IMR-90 (cell line): ENCODE data around the gene UBXN6. TPM values are rescaled to one million over a fixed set of nuclear protein-coding genes. Genes with fewer than 3 reads are reported as not detected.

Source experiments
- ATAC-seq: fragments of 200-7000 bp; cut with Tn5 transposase; 2 replicates; pipeline ENCODE4 v1.9.1; 2020; ENCODE audit warnings: low read depth, mild to moderate bottlenecking, moderate library complexity
- BruUV-seq: library from RNA; stranded (reverse); fragments of 400-500 nt; replicated peaks from 2 replicates; lab custom pipeline; 2021; lab: Mats Ljungman, UMichigan
- CTCF ChIA-PET: fragments of 300-600 bp; formaldehyde crosslinking; extraction: SDS; loops from one replicate; lab custom pipeline; 2021; ENCODE audit warnings: antibody characterized with exemption; lab: Yijun Ruan, JAX
- POLR2A ChIA-PET: fragments of 300-600 bp; sonication (Branson Sonifier 250); formaldehyde crosslinking; loops from one replicate; lab custom pipeline; 2022; ENCODE audit warnings: antibody characterized with exemption; ENCODE audit not compliant: unreplicated experiment; lab: Charles Lee
- DNase-seq: peaks from one replicate; pipeline ENCODE4 v3.0.0; 2013
- H2AFZ ChIP-seq: replicated peaks from 2 replicates; pipeline ENCODE3; 2013; ENCODE audit warnings: low read length, mild to moderate bottlenecking; ENCODE audit not compliant: poor library complexity
- H2AK5ac ChIP-seq: 2 replicates; pipeline ENCODE4 v1.6.1; 2013; ENCODE audit warnings: low read depth, low read length, inconsistent platforms
- H2AK9ac ChIP-seq: replicated peaks from 2 replicates; pipeline ENCODE3; 2013; ENCODE audit warnings: mild to moderate bottlenecking, low read depth, low read length, moderate library complexity; ENCODE audit not compliant: poor library complexity
- H2BK120ac ChIP-seq: 2 replicates; pipeline ENCODE4 v1.6.1; 2013; ENCODE audit warnings: low read depth, low read length, inconsistent platforms
- H2BK15ac ChIP-seq: 3 replicates; pipeline ENCODE4 v1.6.1; 2013; ENCODE audit warnings: low read depth, low read length, inconsistent platforms
- H2BK20ac ChIP-seq: 2 replicates; pipeline ENCODE4 v1.6.1; 2013; ENCODE audit warnings: low read depth, mild to moderate bottlenecking, inconsistent platforms, low read length, moderate library complexity
- H2BK5ac ChIP-seq: 2 replicates; pipeline ENCODE4 v1.6.1; 2013; ENCODE audit warnings: mild to moderate bottlenecking, low read depth, low read length, inconsistent platforms; ENCODE audit not compliant: poor library complexity, severe bottlenecking
- H3K14ac ChIP-seq: replicated peaks from 2 replicates; pipeline ENCODE4 v1.6.1; 2013; ENCODE audit warnings: low read depth, low read length, inconsistent platforms
- H3K18ac ChIP-seq: 2 replicates; pipeline ENCODE4 v1.6.1; 2013; ENCODE audit warnings: low read depth, low read length, control low read depth
- H3K23ac ChIP-seq: 2 replicates; pipeline ENCODE4 v1.6.1; 2013; ENCODE audit warnings: low read depth, low read length, inconsistent platforms
- H3K27ac ChIP-seq: 2 replicates; pipeline ENCODE4 v1.5.1; 2013; ENCODE audit warnings: mild to moderate bottlenecking, control low read depth, low read length; ENCODE audit not compliant: insufficient read depth
- H3K27me3 ChIP-seq: 2 replicates; pipeline ENCODE4 v1.6.1; 2013; ENCODE audit warnings: low read length; ENCODE audit not compliant: control insufficient read depth, insufficient read depth
- H3K36me3 ChIP-seq: 2 replicates; pipeline ENCODE4 v1.6.1; 2013; ENCODE audit warnings: low read length, mixed read lengths; ENCODE audit not compliant: control insufficient read depth, insufficient read depth
- H3K4ac ChIP-seq: 2 replicates; pipeline ENCODE4 v1.6.1; 2013; ENCODE audit warnings: low read depth, low read length, inconsistent platforms
- H3K4me1 ChIP-seq: 2 replicates; pipeline ENCODE4 v1.6.1; 2013; ENCODE audit warnings: low read length, mixed read lengths; ENCODE audit not compliant: control insufficient read depth, insufficient read depth
- H3K4me2 ChIP-seq: 2 replicates; pipeline ENCODE4 v1.6.1; 2013; ENCODE audit warnings: low read depth, mild to moderate bottlenecking, control low read depth, low read length, moderate library complexity
- H3K4me3 ChIP-seq: 2 replicates; pipeline ENCODE4 v1.5.1; 2013; ENCODE audit warnings: low read depth, mild to moderate bottlenecking, control low read depth, low read length, moderate library complexity; ENCODE audit not compliant: insufficient read depth
- H3K56ac ChIP-seq: 2 replicates; pipeline ENCODE4 v1.6.1; 2013; ENCODE audit warnings: low read length, inconsistent platforms; ENCODE audit not compliant: insufficient read depth; ENCODE audit errors: extremely low read depth
- H3K79me1 ChIP-seq, 2 experiments: 2 replicates each; pipeline ENCODE4 v1.6.1; 2013; ENCODE audit warnings: low read length in 2 of 2, inconsistent platforms in 1 of 2, low read depth in 1 of 2
- H3K9ac ChIP-seq: 2 replicates; pipeline ENCODE4 v1.6.1; 2013; ENCODE audit warnings: low read depth, low read length, control low read depth
- H3K9me1 ChIP-seq: 2 replicates; pipeline ENCODE4 v1.6.1; 2013; ENCODE audit warnings: low read length, inconsistent platforms; ENCODE audit not compliant: insufficient read depth
- H3K9me3 ChIP-seq: 2 replicates; pipeline ENCODE4 v1.6.1; 2013; ENCODE audit warnings: low read length; ENCODE audit not compliant: control insufficient read depth, insufficient read depth
- H4K20me1 ChIP-seq: 2 replicates; pipeline ENCODE4 v1.6.1; 2013; ENCODE audit warnings: low read length, inconsistent platforms; ENCODE audit not compliant: insufficient read depth
- H4K5ac ChIP-seq: 2 replicates; pipeline ENCODE4 v1.6.1; 2013; ENCODE audit warnings: mild to moderate bottlenecking, low read depth, low read length, control low read depth
- H4K8ac ChIP-seq, 2 experiments: 2 replicates each; pipeline ENCODE4 v1.6.1; 2013; ENCODE audit warnings: low read depth in 2 of 2, low read length in 2 of 2, control low read depth in 1 of 2, inconsistent platforms in 1 of 2
- H4K91ac ChIP-seq: 2 replicates; pipeline ENCODE4 v1.6.1; 2013; ENCODE audit warnings: low read depth, low read length, inconsistent platforms; ENCODE audit not compliant: insufficient read depth
- BHLHE40 ChIP-seq: fragments of 150-350 bp; IDR thresholded peaks from 2 replicates; pipeline ENCODE4 v1.6.1; 2016; ENCODE audit warnings: mild to moderate bottlenecking, low read depth, low read length
- CEBPB ChIP-seq: IDR thresholded peaks from 2 replicates; pipeline ENCODE4 v1.6.1; 2012; ENCODE audit warnings: low read depth, low read length, improper control_type of control experiment
- MAFK ChIP-seq: IDR thresholded peaks from 2 replicates; pipeline ENCODE4 v1.6.1; 2012; ENCODE audit warnings: low read depth, low read length, improper control_type of control experiment
- MAZ ChIP-seq: IDR thresholded peaks from 2 replicates; pipeline ENCODE4 v1.6.1; 2012; ENCODE audit warnings: low read depth, mild to moderate bottlenecking, low read length, improper control_type of control experiment, moderate library complexity, borderline replicate concordance
- RCOR1 ChIP-seq: IDR thresholded peaks from 2 replicates; pipeline ENCODE4 v1.6.1; 2012; ENCODE audit warnings: mild to moderate bottlenecking, low read length, improper control_type of control experiment; ENCODE audit not compliant: insufficient replicate concordance
- RFX5 ChIP-seq: IDR thresholded peaks from 2 replicates; pipeline ENCODE4 v1.8.0; 2012; ENCODE audit warnings: low read depth, mild to moderate bottlenecking, low read length, moderate library complexity
- SMC3 ChIP-seq: fragments of 150-350 bp; IDR thresholded peaks from 2 replicates; pipeline ENCODE4 v1.6.1; 2016; ENCODE audit warnings: low read depth, mild to moderate bottlenecking, antibody characterized with exemption, low read length, moderate library complexity
- WGBS, 2 experiments: methylation state at CpG; one replicate each; pipeline versions ENCODE4 v1.1.5 to v1.1.7; 2013; ENCODE audit warnings: missing lambda C conversion rate in 2 of 2; ENCODE audit not compliant: insufficient read length in 1 of 2; ENCODE audit errors: extremely low coverage in 2 of 2; 5-methylcytosine and 5-hydroxymethylcytosine counted together
- dilution Hi-C: fragments of 300-500 bp; cut with HindIII; formaldehyde crosslinking; loops from one replicate; pipeline ENCODE4 v1.14.3; 2018; ENCODE audit warnings: low sequenced_read_pairs; ENCODE audit not compliant: unreplicated experiment
- in situ Hi-C: fragments of 300-500 bp; cut with MboI; formaldehyde crosslinking; loops from 3 replicates; pipeline ENCODE4 v1.14.3; 2019; ENCODE audit warnings: low sequenced_read_pairs, inconsistent platforms, mixed read lengths
- intact Hi-C: fragments of 100-400 bp; cut with micrococcal nuclease; formaldehyde crosslinking; loops from 2 replicates; pipeline ENCODE4 v1.10.0; 2022
- polyA plus RNA-seq, 3 experiments: library from polyadenylated mRNA; depleted of rRNA; stranded (reverse); fragments of >200 nt; gene quantifications; 2 replicates each; pipeline ENCODE4 v1.2.3, GENCODE V29; 2012; ENCODE audit warnings: low replicate concordance in 1 of 3
- total RNA-seq: library from RNA; depleted of rRNA; stranded (reverse); fragments of >200 nt; gene quantifications from 2 replicates; pipeline ENCODE4 v1.2.3, GENCODE V29; 2012
- TF ChIP-seq, protein P1 (sequence below): conservative IDR thresholded peaks from 2 replicates; pipeline ENCODE4 v1.5.1; 2012; ENCODE audit warnings: mild to moderate bottlenecking, low read depth, low read length, improper control_type of control experiment
- TF ChIP-seq, protein P2 (sequence below): fragments of 150-350 bp; IDR thresholded peaks from 2 replicates; pipeline ENCODE4 v1.6.1; 2017; ENCODE audit warnings: mild to moderate bottlenecking, antibody characterized with exemption, low read length, low read depth

The UBXN6 gene
- total and polyA plus RNA-seq, 2 of the 4 experiments (the other 2 are of a cell fraction), result 84.2 to 86.5 TPM

DNA sequence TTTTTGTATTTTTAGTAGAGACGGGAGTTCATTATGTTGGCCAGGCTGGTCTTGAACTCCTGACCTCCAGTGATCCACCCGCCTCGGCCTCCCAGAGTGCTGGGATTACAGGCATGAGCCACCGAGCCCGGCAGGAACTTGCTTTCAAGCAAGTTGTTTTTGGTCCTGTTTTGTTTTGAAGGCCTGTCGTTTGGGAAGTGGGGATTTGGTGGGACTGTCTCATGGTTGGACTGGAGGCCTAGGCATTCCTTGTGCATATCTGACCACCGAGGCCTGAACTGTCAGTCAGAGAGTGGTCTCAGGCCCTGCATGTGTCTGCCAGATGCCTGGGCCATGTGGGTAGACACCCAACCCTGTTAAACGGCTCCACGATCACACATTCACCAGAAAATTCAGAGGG lies 26.3 kb downstream of the UBXN6 start (continued):
- no peak for TF ChIP-seq MAZ

DNA sequence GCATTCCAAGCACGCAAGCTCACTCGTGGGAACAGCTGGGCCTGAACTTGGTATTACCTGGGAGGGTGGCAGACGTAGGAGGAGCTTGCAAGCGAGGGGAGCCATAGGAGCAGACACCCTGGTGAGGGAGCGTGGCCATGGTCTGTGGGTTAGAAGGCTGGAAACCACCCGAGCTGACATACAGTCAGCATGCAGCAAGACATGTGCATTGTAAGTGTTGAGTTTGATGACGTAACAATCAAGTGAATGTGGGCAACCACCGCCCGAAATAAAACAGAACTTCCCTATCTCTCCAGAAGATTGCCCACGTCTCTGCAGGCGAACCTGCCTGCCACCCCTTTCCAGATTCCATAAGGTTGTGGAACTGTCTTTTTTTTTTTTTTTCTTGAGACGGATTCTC lies 26.8 kb downstream of the UBXN6 start:
- H2AK5ac ChIP-seq, result no peak overlapping the region
- H3K18ac ChIP-seq, result no peak overlapping the region
- BruUV-seq, result no TSS peak
- ATAC-seq, result no peak
- H4K5ac ChIP-seq, result no peak overlapping the region
- in situ Hi-C loops (no loop called here), dilution Hi-C loops (no loop called here), intact Hi-C loops (no loop called here)
- no peak overlapping the region for H3K4ac ChIP-seq
- no peaks in the 10 kb centered on the region for H3K9me3 ChIP-seq
- ChIA-PET POLR2A (no interaction called here), CTCF (no interaction called here)
- H3K4me2 ChIP-seq, result no peak overlapping the region
- H4K91ac ChIP-seq, result no peak overlapping the region
- H2BK120ac ChIP-seq, result no peak overlapping the region
- no peaks in the 10 kb centered on the region for H3K27me3 ChIP-seq
- no peak overlapping the region for H3K9ac ChIP-seq
- H3K23ac ChIP-seq, result no peak overlapping the region
- H2AK9ac ChIP-seq, result peak overlapping the region; percentile 7
- H3K56ac ChIP-seq, result no peak overlapping the region
- no peak overlapping the region for H3K4me3 ChIP-seq
- H3K79me1 ChIP-seq, result peaks cover 4 to 6% of the 10 kb centered on the region in 2 experiments; a peak in 1 of 4 replicates
- no peak overlapping the region for H2BK15ac ChIP-seq
- WGBS, 2 experiments, result 84% methylated on average over 3 of the region's 12 CpGs; no CpG with 5 or more reads in 1 of the 2 experiments
- TF ChIP-seq, protein P1, sequence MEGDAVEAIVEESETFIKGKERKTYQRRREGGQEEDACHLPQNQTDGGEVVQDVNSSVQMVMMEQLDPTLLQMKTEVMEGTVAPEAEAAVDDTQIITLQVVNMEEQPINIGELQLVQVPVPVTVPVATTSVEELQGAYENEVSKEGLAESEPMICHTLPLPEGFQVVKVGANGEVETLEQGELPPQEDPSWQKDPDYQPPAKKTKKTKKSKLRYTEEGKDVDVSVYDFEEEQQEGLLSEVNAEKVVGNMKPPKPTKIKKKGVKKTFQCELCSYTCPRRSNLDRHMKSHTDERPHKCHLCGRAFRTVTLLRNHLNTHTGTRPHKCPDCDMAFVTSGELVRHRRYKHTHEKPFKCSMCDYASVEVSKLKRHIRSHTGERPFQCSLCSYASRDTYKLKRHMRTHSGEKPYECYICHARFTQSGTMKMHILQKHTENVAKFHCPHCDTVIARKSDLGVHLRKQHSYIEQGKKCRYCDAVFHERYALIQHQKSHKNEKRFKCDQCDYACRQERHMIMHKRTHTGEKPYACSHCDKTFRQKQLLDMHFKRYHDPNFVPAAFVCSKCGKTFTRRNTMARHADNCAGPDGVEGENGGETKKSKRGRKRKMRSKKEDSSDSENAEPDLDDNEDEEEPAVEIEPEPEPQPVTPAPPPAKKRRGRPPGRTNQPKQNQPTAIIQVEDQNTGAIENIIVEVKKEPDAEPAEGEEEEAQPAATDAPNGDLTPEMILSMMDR, result no peak
- TF ChIP-seq, protein P2, sequence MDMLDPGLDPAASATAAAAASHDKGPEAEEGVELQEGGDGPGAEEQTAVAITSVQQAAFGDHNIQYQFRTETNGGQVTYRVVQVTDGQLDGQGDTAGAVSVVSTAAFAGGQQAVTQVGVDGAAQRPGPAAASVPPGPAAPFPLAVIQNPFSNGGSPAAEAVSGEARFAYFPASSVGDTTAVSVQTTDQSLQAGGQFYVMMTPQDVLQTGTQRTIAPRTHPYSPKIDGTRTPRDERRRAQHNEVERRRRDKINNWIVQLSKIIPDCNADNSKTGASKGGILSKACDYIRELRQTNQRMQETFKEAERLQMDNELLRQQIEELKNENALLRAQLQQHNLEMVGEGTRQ, result no peak
- TF ChIP-seq BHLHE40 (no peak), RFX5 (no peak), MAZ (no peak), RCOR1 (no peak), MAFK (no peak), CEBPB (peak; percentile 42; the same call in 1 of the 2 replicates), SMC3 (no peak)
- no peak overlapping the region for H4K8ac ChIP-seq
- no peak overlapping the region for H2BK20ac ChIP-seq
- no peak overlapping the region for H2AFZ ChIP-seq
- peaks cover 11% of the 10 kb centered on the region; the same call in 1 of the 2 replicates for H3K4me1 ChIP-seq
- no peaks in the 10 kb centered on the region; the same call in 1 of the 2 replicates for H3K9me1 ChIP-seq
- H3K27ac ChIP-seq, result no peak overlapping the region
- H3K36me3 ChIP-seq, result peaks cover 23% of the 10 kb centered on the region
- DNase-seq, result no peak
- no peak overlapping the region for H2BK5ac ChIP-seq
- H3K14ac ChIP-seq, result no peak overlapping the region
- no peaks in the 10 kb centered on the region for H4K20me1 ChIP-seq
